Trophoblast cell (in vitro differentiated cells and primary cell): ENCODE measurements around the gene LPAR4.

Source experiments
- DNase-seq, 2 donors: peaks; one replicate each; pipeline ENCODE4 v3.0.0-alpha.2; 2016
- H2AFZ ChIP-seq: 2 replicates; pipeline ENCODE4 v1.6.1; 2013; ENCODE audit warnings: low read length, moderate library complexity, mild to moderate bottlenecking; ENCODE audit not compliant: insufficient read depth, poor library complexity
- H2AK5ac ChIP-seq: 2 replicates; pipeline ENCODE4 v1.6.1; 2013; ENCODE audit warnings: mild to moderate bottlenecking, low read length
- H2BK120ac ChIP-seq: 2 replicates; pipeline ENCODE4 v1.6.1; 2013; ENCODE audit warnings: low read length, mild to moderate bottlenecking, moderate library complexity; ENCODE audit not compliant: insufficient read depth, poor library complexity
- H2BK12ac ChIP-seq: 2 replicates; pipeline ENCODE4 v1.6.1; 2013; ENCODE audit warnings: mild to moderate bottlenecking, low read length, moderate library complexity
- H2BK5ac ChIP-seq: 2 replicates; pipeline ENCODE4 v1.6.1; 2013; ENCODE audit warnings: low read length, low read depth, moderate library complexity, mild to moderate bottlenecking; ENCODE audit not compliant: poor library complexity
- H3K14ac ChIP-seq: 2 replicates; pipeline ENCODE4 v1.6.1; 2013; ENCODE audit warnings: mild to moderate bottlenecking, low read length
- H3K18ac ChIP-seq: 2 replicates; pipeline ENCODE4 v1.6.1; 2013; ENCODE audit warnings: mild to moderate bottlenecking, low read length
- H3K23ac ChIP-seq: 2 replicates; pipeline ENCODE4 v1.6.1; 2013; ENCODE audit warnings: low read length
- H3K27ac ChIP-seq: 2 replicates; pipeline ENCODE4 v1.5.1; 2013; ENCODE audit warnings: low read depth, mild to moderate bottlenecking, inconsistent platforms, low read length, moderate library complexity
- H3K27me3 ChIP-seq: 2 replicates; pipeline ENCODE4 v1.6.1; 2013; ENCODE audit warnings: inconsistent platforms, mild to moderate bottlenecking, low read length, moderate library complexity; ENCODE audit not compliant: insufficient read depth
- H3K36me3 ChIP-seq, 2 experiments: 1 replicate in 1 of 2; 2 replicates in 1 of 2; pipeline ENCODE4 v1.6.1; 2013; ENCODE audit warnings: low read length in 2 of 2, mild to moderate bottlenecking in 2 of 2, moderate library complexity in 1 of 2; ENCODE audit not compliant: insufficient read depth in 2 of 2, control insufficient read depth in 1 of 2
- H3K4ac ChIP-seq: 2 replicates; pipeline ENCODE4 v1.6.1; 2013; ENCODE audit warnings: low read depth, mild to moderate bottlenecking, low read length, moderate library complexity
- H3K4me1 ChIP-seq, 2 experiments: 1 replicate in 1 of 2; 2 replicates in 1 of 2; pipeline ENCODE4 v1.6.1; 2013; ENCODE audit warnings: low read length in 2 of 2, mild to moderate bottlenecking in 2 of 2, moderate library complexity in 1 of 2; ENCODE audit not compliant: insufficient read depth in 2 of 2, control insufficient read depth in 1 of 2
- H3K4me2 ChIP-seq: 2 replicates; pipeline ENCODE4 v1.6.1; 2013; ENCODE audit warnings: inconsistent platforms, mild to moderate bottlenecking, low read length, moderate library complexity
- H3K4me3 ChIP-seq: 2 replicates; pipeline ENCODE4 v1.5.1; 2013; ENCODE audit warnings: mild to moderate bottlenecking, low read depth, low read length, inconsistent platforms
- H3K79me1 ChIP-seq: one replicate; pipeline ENCODE4 v1.6.1; 2013; ENCODE audit warnings: low read length
- H3K79me2 ChIP-seq: 2 replicates; pipeline ENCODE4 v1.6.1; 2013; ENCODE audit warnings: low read length, mild to moderate bottlenecking; ENCODE audit not compliant: control insufficient read depth, insufficient read depth, poor library complexity
- H3K9ac ChIP-seq: 2 replicates; pipeline ENCODE4 v1.6.1; 2013; ENCODE audit warnings: mild to moderate bottlenecking, low read length
- H3K9me3 ChIP-seq: 2 replicates; pipeline ENCODE4 v1.6.1; 2013; ENCODE audit warnings: low read depth, mild to moderate bottlenecking, control low read depth, inconsistent platforms, low read length; ENCODE audit not compliant: insufficient read depth
- H4K12ac ChIP-seq: 2 replicates; pipeline ENCODE4 v1.6.1; 2013; ENCODE audit warnings: low read depth, mild to moderate bottlenecking, low read length, moderate library complexity
- H4K8ac ChIP-seq: 2 replicates; pipeline ENCODE4 v1.6.1; 2013; ENCODE audit warnings: low read depth, mild to moderate bottlenecking, low read length, moderate library complexity
- H4K91ac ChIP-seq: one replicate; pipeline ENCODE4 v1.6.1; 2013; ENCODE audit warnings: low read depth, mild to moderate bottlenecking, low read length, moderate library complexity
- WGBS: extraction: QIAGEN DNeasy Blood & Tissue Kit; methylation state at CpG from one replicate; pipeline ENCODE4 v1.1.7; 2013; ENCODE audit warnings: missing lambda C conversion rate; ENCODE audit not compliant: insufficient read length, insufficient coverage; ENCODE audit errors: extremely low coverage; 5-methylcytosine and 5-hydroxymethylcytosine counted together

Gene LPAR4

DNA sequence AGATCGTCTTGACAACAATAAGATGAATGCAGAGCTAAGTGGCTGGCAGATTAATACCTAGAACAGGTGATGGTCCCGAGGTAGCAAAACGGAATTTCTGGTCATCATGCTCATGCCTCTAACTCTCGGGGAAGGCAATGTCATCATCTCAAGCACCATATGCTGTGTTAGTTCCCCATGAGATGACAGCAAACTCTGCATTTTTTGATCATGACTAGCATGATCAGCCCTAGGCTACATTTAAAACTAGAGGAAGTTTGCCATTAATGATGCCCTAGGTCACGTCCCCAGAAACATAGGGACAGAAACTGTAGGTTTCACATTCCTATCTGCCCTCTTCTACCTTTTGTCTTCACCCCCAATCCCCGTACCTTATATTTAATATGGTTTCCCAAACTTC, 11.6 kb downstream of the LPAR4 start:
- H3K4me1 ChIP-seq = no peaks in the 10 kb centered on the region
- H3K27ac ChIP-seq = no peak overlapping the region
- no peak overlapping the region for H2BK120ac ChIP-seq
- H3K27me3 ChIP-seq = no peaks in the 10 kb centered on the region
- H4K12ac ChIP-seq = no peak overlapping the region
- H2AFZ ChIP-seq = no peak overlapping the region
- no peak overlapping the region for H3K23ac ChIP-seq
- no peak overlapping the region for H3K4me2 ChIP-seq
- DNase-seq = peak in 1 of 2 donors; percentile 14
- H2BK5ac ChIP-seq = no peak overlapping the region
- H3K79me1 ChIP-seq = no peaks in the 10 kb centered on the region
- no peak overlapping the region for H3K14ac ChIP-seq
- H3K4me3 ChIP-seq = no peak overlapping the region
- no peak overlapping the region for H3K4ac ChIP-seq
- no peak overlapping the region for H3K9ac ChIP-seq
- no peaks in the 10 kb centered on the region for H3K36me3 ChIP-seq
- H4K8ac ChIP-seq = no peak overlapping the region
- H4K91ac ChIP-seq = no peak overlapping the region
- H2BK12ac ChIP-seq = no peak overlapping the region
- no peaks in the 10 kb centered on the region for H3K79me2 ChIP-seq
- WGBS = no CpG with 5 or more reads among the region's 6 CpGs
- no peak overlapping the region for H2AK5ac ChIP-seq
- H3K18ac ChIP-seq = no peak overlapping the region
- H3K9me3 ChIP-seq = no peaks in the 10 kb centered on the region

DNA sequence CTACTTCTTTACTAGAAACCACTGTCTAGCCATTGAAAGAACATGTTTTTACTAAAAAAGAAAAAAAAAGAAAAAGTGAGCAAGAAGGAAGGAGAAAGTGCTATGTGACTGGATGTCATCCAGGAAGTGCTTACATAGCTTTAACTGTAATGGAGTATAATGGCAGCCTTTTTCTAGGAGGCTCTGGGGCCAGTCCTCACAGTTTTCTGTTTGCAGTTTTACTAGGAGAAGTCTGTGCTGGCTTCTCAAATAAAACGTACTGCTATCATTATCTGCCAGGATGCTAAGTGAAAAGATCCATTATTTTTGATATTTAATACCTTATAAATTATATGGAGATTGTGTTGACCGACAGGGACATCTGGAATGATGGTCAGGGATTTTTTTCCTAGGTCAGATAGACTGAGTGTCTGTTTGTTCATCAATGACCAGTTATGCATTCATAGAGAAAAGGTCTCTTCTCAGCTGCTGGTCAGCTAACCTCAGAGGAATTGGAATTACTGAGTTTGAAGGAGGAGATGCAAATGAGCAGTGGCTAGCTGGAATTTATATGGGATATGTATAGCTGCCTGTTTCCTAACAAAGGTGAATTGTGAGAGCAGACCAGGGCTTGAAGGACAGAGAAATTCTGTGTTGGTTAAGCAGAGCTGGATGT, 21.7 kb downstream of the LPAR4 start:
- Histone ChIP-seq H2BK5ac (no peak overlapping the region), H3K23ac (no peak overlapping the region), H3K79me2 (no peaks in the 10 kb centered on the region), H2AK5ac (no peak overlapping the region), H4K8ac (no peak overlapping the region), H3K79me1 (no peaks in the 10 kb centered on the region), H3K14ac (no peak overlapping the region), H3K4me2 (no peak overlapping the region), H3K9me3 (no peaks in the 10 kb centered on the region), H3K4me1 (no peaks in the 10 kb centered on the region), H3K27me3 (no peaks in the 10 kb centered on the region), H3K4ac (no peak overlapping the region), H3K18ac (no peak overlapping the region), H2BK120ac (no peak overlapping the region), H3K9ac (no peak overlapping the region), H4K91ac (no peak overlapping the region), H2BK12ac (no peak overlapping the region), H3K4me3 (no peak overlapping the region), H2AFZ (no peak overlapping the region), H4K12ac (no peak overlapping the region), H3K27ac (no peak overlapping the region), H3K36me3 (no peaks in the 10 kb centered on the region)
- DNase-seq = no peak
- no CpG with 5 or more reads among the region's 2 CpGs for WGBS

- no peak overlapping the region for H4K12ac ChIP-seq
- H2AFZ ChIP-seq = no peak overlapping the region
- no peak overlapping the region for H3K4me2 ChIP-seq
- H3K4me3 ChIP-seq = no peak overlapping the region
- no peak overlapping the region for H3K23ac ChIP-seq
- no peak overlapping the region for H3K9ac ChIP-seq
- H3K4ac ChIP-seq = no peak overlapping the region
- no peak overlapping the region for H2BK120ac ChIP-seq
- H4K91ac ChIP-seq = no peak overlapping the region
- no peaks in the 10 kb centered on the region for H3K9me3 ChIP-seq
- H3K36me3 ChIP-seq = no peaks in the 10 kb centered on the region
- no peaks in the 10 kb centered on the region for H3K27me3 ChIP-seq
- no peaks in the 10 kb centered on the region for H3K79me2 ChIP-seq
- H3K14ac ChIP-seq = no peak overlapping the region
- H2AK5ac ChIP-seq = no peak overlapping the region
- no peak for DNase-seq
- H3K18ac ChIP-seq = no peak overlapping the region
- H3K4me1 ChIP-seq = no peaks in the 10 kb centered on the region
- H4K8ac ChIP-seq = no peak overlapping the region
- no peak overlapping the region for H2BK5ac ChIP-seq
- H3K79me1 ChIP-seq = no peaks in the 10 kb centered on the region
- H3K27ac ChIP-seq = no peak overlapping the region
- no peak overlapping the region for H2BK12ac ChIP-seq
Measured at GRCh38 chrX:78769946-78770345, 22.4 kb downstream of the LPAR4 start.

- Histone ChIP-seq H3K23ac (no peak overlapping the region), H3K36me3 (no peaks in the 10 kb centered on the region), H3K4me3 (no peak overlapping the region), H3K4ac (no peak overlapping the region), H2AK5ac (no peak overlapping the region), H2BK120ac (no peak overlapping the region), H2BK12ac (no peak overlapping the region), H4K12ac (no peak overlapping the region), H3K9me3 (no peaks in the 10 kb centered on the region), H3K79me1 (no peaks in the 10 kb centered on the region), H2BK5ac (no peak overlapping the region), H3K18ac (no peak overlapping the region), H3K9ac (no peak overlapping the region), H3K27ac (no peak overlapping the region), H2AFZ (no peak overlapping the region), H3K4me1 (no peaks in the 10 kb centered on the region), H4K8ac (no peak overlapping the region), H3K4me2 (no peak overlapping the region), H3K79me2 (no peaks in the 10 kb centered on the region), H4K91ac (no peak overlapping the region), H3K27me3 (no peaks in the 10 kb centered on the region), H3K14ac (no peak overlapping the region)
- WGBS = no CpG with 5 or more reads among the region's 1 CpG
- DNase-seq = no peak
Measured at GRCh38 chrX:78796916-78797315, 49.4 kb downstream of the LPAR4 start.
